ENCODE data around the gene EPN2. TPM values are rescaled to one million over a fixed set of nuclear protein-coding genes. Genes with fewer than 3 reads are reported as not detected.

EPN2 gene
- total and polyA plus RNA-seq, 4 donors, result 5.6 to 23.8 (median 12.2) TPM

DNA sequence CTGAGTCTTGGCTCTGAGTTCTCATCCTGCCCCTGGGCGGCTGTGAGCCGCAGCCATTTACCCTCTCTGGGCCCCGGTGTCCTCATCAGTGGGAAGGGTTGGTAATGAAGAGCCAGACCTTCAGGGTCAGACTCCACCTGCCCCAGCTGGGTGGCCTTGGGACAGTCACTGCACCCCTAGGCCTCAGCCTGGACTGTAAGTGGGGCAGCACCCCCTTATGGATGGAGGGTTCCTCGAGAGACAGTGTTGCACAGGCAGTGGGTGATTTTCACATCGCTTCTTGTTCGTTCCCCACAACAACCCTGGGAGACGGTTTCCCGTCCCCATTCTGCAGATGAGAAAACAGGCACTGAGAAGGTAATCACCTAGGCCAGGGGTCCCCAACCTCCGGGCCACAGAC lies 64.8 kb downstream of the EPN2 start:
- Histone ChIP-seq H3K27ac (ENCODE audit: low read depth in 1 of 2, low read length in 2 of 2) (no peak overlapping the region), H3K4me3 (ENCODE audit: low read depth in 1 of 3, low read length in 3 of 3) (no peak overlapping the region), H3K36me3 (ENCODE audit: control insufficient read depth in 4 of 4, insufficient read depth in 3 of 4, low read depth in 1 of 4, low read length in 3 of 4) (peaks cover 0 to 2% (median 0%) of the 10 kb centered on the region in 4 donors), H3K27me3 (ENCODE audit: control insufficient read depth in 4 of 4, insufficient read depth in 4 of 4, low read length in 3 of 4) (no peaks in the 10 kb centered on the region), H3K4me1 (ENCODE audit: control insufficient read depth in 4 of 4, insufficient read depth in 4 of 4, low read length in 3 of 4) (peaks cover 0 to 8% (median 0%) of the 10 kb centered on the region in 4 donors), H3K9me3 (ENCODE audit: control insufficient read depth in 4 of 4, low read length in 3 of 4) (no peaks in the 10 kb centered on the region), H3K9ac (ENCODE audit: low read depth in 1 of 2, low read length in 2 of 2) (no peak overlapping the region)
- TF ChIP-seq JUND (IDR thresholded peaks at IDR 0.05), result no peak
- TF ChIP-seq SP1 (IDR thresholded peaks at IDR 0.05), result no peak
- 96% methylated on average over 9 of the region's 9 CpGs for WGBS
- no peak for DNase-seq (ENCODE audit: low spot score)

DNA sequence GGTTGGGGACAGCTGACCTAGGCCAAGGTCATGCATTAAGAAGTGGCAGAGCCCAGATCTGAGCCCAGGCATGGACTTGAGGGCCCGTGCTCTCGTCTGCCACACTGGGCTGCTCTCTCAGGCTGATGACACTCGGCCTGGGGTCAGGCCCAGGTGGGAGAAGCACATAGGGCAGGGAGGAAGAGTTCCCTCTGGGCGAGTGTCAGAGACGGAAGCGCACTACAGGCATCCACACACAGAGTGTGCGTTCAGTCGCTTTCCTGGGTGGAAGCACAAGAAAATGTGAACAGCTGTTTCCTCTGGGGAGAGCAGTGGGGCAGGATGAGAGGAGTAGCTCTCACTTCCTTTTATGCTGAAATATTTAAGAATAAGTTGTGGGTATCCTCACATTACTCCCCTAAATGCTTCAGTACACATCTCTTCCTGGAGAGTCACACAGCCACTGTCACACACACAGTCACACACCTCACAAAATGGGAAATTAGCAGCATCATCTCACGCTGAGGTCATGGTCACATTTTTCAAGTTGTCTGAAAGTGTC lies 65.7 kb downstream of the EPN2 start:
- DNase-seq (ENCODE audit: low spot score), result no peak
- Histone ChIP-seq H3K36me3 (ENCODE audit: control insufficient read depth in 4 of 4, insufficient read depth in 3 of 4, low read depth in 1 of 4, low read length in 3 of 4) (peaks cover 0 to 2% (median 0%) of the 10 kb centered on the region in 4 donors), H3K27me3 (ENCODE audit: control insufficient read depth in 4 of 4, insufficient read depth in 4 of 4, low read length in 3 of 4) (no peaks in the 10 kb centered on the region), H3K27ac (ENCODE audit: low read depth in 1 of 2, low read length in 2 of 2) (peak overlapping the region in 1 of 2 donors; percentile 43), H3K9ac (ENCODE audit: low read depth in 1 of 2, low read length in 2 of 2) (no peak overlapping the region), H3K4me3 (ENCODE audit: low read depth in 1 of 3, low read length in 3 of 3) (no peak overlapping the region), H3K4me1 (ENCODE audit: control insufficient read depth in 4 of 4, insufficient read depth in 4 of 4, low read length in 3 of 4) (peaks cover 0 to 8% (median 0%) of the 10 kb centered on the region in 4 donors), H3K9me3 (ENCODE audit: control insufficient read depth in 4 of 4, low read length in 3 of 4) (no peaks in the 10 kb centered on the region)
- TF ChIP-seq HNF4A (conservative IDR thresholded peaks at IDR 0.05) (no peak), FOXA1 (IDR thresholded peaks at IDR 0.05) (no peak), YY1 (IDR thresholded peaks at IDR 0.05) (no peak), RAD21 (IDR thresholded peaks at IDR 0.05) (no peak), TAF1 (conservative IDR thresholded peaks at IDR 0.05) (no peak), JUND (IDR thresholded peaks at IDR 0.05) (no peak), RXRA (IDR thresholded peaks at IDR 0.05) (no peak), NR2F2 (IDR thresholded peaks at IDR 0.05) (no peak), SP1 (IDR thresholded peaks at IDR 0.05) (no peak), REST (IDR thresholded peaks at IDR 0.05) (no peak), MAX (IDR thresholded peaks at IDR 0.05) (no peak), EGR1 (IDR thresholded peaks at IDR 0.05; ENCODE audit: low read depth in 2 of 2) (no peak), GABPA (IDR thresholded peaks at IDR 0.05 in 1 of 2, conservative IDR thresholded peaks at IDR 0.05 in 1 of 2) (no peak), FOXA2 (IDR thresholded peaks at IDR 0.05) (no peak)
- TF ChIP-seq, protein P1, sequence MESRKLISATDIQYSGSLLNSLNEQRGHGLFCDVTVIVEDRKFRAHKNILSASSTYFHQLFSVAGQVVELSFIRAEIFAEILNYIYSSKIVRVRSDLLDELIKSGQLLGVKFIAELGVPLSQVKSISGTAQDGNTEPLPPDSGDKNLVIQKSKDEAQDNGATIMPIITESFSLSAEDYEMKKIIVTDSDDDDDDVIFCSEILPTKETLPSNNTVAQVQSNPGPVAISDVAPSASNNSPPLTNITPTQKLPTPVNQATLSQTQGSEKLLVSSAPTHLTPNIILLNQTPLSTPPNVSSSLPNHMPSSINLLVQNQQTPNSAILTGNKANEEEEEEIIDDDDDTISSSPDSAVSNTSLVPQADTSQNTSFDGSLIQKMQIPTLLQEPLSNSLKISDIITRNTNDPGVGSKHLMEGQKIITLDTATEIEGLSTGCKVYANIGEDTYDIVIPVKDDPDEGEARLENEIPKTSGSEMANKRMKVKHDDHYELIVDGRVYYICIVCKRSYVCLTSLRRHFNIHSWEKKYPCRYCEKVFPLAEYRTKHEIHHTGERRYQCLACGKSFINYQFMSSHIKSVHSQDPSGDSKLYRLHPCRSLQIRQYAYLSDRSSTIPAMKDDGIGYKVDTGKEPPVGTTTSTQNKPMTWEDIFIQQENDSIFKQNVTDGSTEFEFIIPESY (IDR thresholded peaks at IDR 0.05), result no peak
- TF ChIP-seq, protein P2, sequence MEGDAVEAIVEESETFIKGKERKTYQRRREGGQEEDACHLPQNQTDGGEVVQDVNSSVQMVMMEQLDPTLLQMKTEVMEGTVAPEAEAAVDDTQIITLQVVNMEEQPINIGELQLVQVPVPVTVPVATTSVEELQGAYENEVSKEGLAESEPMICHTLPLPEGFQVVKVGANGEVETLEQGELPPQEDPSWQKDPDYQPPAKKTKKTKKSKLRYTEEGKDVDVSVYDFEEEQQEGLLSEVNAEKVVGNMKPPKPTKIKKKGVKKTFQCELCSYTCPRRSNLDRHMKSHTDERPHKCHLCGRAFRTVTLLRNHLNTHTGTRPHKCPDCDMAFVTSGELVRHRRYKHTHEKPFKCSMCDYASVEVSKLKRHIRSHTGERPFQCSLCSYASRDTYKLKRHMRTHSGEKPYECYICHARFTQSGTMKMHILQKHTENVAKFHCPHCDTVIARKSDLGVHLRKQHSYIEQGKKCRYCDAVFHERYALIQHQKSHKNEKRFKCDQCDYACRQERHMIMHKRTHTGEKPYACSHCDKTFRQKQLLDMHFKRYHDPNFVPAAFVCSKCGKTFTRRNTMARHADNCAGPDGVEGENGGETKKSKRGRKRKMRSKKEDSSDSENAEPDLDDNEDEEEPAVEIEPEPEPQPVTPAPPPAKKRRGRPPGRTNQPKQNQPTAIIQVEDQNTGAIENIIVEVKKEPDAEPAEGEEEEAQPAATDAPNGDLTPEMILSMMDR (IDR thresholded peaks at IDR 0.05; ENCODE audit: low read depth, low read length, missing input control), result no peak
- TF ChIP-seq, protein P3, sequence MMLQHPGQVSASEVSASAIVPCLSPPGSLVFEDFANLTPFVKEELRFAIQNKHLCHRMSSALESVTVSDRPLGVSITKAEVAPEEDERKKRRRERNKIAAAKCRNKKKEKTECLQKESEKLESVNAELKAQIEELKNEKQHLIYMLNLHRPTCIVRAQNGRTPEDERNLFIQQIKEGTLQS (IDR thresholded peaks at IDR 0.05), result no peak
- WGBS, result 74% methylated on average over 9 of the region's 9 CpGs

All from liver (tissue), 9 donors.